CD4-positive, alpha-beta T cell treated with Interferon gamma for 1 hour (primary cell): ENCODE measurements around the gene HSCB.
A peak's percentile ranks its signal among the peaks of the same experiment; 100 is the strongest.
"Not testable (repeated sequence)": the region's sequence is repeated elsewhere in the genome, so short reads cannot be mapped to it uniquely, and the experiment has no call there.

Source experiments
- DNase-seq: peaks from one replicate; pipeline ENCODE4 v3.0.0-alpha.2; 2020

The HSCB gene

DNA sequence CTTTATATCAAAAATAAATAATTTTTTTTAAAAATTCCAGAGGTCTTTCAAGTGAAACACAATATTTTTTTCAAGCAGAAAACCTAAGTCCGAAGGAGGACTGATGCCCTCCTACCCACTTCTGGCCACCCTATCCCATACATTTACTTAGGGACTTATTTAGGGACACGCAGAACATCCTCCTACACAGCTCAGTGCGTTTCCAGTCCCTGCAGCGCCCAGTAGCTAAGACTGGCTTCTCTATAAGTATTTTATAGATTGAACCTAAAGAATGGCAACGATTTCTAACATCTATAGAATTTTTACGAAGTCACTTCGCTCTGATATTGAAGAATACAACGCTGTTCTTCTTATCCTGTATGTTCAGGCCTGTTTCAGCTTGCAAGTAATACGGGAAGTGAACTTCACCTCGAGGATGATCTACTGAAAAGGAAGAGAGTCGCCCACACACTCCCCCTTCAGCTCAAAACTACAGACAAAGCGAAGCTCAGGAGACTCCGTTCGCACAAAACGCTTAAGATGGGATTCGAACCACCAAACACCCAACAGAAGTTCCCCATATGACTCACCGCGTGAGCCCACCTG is 547 bp upstream of the HSCB start:
- no peak for DNase-seq

DNA sequence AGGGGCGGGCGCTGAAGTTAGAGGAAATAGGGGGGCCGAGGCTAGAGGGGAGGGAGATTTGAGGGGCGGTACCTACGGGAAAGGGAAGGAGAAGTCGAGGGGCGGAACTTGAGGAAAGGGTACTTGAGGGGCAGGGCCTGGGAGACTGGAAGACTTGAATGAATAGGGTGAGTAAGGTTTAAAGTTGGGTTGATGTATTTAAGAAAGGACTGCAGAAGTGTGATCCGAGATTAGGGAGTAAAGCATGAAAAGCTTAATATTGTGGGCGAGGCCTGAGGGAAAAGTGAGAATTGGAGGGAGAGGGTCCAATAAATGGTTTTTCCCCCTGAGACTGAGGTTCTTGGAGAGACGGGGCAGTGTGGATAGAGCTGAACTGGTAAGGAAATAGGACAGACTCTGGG is 723 bp downstream of the HSCB start:
- DNase-seq = no peak

DNA sequence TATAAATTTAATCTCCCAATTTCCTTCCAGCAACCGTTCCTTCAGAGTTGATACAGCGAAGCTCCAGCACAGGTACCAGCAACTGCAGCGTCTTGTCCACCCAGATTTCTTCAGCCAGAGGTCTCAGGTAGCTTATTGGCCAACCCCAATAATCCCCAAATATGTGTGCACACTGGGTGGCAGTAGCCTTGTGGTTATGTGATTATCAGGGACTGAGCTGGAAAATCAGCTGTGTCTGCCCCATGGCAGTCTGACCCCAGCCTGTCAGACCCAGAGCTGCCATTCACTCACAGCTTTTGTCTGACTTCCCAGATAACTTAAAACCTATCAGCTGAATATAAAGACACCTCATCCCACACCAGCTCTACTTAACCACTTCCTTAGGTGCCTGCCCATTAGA is 2.0 kb downstream of the HSCB start:
- no peak for DNase-seq

DNA sequence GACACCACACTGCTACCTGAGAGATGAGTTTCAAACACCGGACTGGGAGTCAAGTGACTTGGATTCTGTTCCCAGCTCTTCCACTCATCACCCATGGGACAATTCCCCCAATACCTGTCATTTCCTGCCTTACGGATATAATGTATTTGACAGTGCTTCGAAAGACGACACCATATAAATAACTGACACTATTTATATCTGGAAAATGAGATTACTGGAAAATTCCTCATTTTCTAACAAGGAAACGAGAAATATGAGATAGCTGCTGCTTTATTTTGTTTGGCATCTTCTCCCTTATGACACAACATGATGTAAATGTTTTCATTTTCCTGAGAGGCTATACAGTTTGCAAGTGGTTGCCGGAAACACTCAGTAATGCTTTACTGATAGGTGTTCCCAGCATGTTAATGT is 8.6 kb downstream of the HSCB start:
- no peak for DNase-seq

DNA sequence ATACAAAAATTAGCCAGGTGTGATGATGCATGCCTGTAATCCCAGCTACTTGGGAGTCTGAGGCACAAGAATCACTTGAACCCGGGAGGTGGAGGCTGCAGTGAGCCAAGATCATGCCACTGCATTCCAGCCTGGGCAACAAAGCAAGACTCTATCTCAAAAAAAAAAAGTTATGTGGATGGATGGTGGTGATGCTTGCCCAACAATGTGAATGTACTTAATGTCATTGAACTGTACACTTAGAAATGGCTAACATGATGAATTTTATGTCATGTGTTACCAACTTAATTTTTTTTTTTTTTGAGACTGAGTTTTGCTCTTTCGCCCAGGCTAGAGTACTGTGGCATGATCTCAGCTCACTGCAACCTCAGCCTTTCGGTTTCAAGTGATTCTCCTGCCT is 12.7 kb downstream of the HSCB start:
- not testable (repeated sequence) for DNase-seq

DNA sequence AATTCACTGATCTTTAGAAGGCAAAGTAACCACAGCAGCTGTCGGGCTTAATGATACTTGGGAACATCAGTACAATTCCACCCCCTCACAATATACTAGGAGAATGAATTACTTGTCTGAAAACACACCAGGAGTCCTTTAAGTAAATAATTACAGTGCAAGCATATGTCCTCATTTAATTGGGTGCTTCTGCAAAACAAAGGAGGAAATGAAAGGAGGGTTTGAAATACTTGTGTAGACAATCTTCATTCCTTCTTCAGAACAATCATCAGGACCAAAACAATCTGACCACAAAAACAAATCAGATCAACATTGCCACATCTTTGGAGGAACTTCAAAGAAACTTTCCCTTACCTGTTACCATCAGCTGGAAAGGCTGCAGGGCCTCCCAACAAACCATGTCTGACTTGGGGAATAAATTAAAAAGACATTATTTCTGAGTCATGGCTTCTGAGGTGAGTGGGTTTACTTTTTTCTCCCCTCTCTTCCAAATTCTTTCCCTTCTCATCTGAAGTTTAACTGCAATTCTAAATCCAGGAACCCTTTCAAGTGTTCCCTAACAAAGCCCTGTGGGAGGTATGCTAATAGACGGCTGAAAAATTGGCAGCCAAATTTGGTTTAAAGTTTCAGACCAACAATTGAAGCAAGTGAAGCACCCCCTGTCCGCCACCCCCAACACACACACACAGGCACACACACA is 18.2 kb downstream of the HSCB start:
- no peak for DNase-seq

- no peak for DNase-seq
Observed at GRCh38 chr22:28761449-28761755, 19.6 kb downstream of the HSCB start.

DNA sequence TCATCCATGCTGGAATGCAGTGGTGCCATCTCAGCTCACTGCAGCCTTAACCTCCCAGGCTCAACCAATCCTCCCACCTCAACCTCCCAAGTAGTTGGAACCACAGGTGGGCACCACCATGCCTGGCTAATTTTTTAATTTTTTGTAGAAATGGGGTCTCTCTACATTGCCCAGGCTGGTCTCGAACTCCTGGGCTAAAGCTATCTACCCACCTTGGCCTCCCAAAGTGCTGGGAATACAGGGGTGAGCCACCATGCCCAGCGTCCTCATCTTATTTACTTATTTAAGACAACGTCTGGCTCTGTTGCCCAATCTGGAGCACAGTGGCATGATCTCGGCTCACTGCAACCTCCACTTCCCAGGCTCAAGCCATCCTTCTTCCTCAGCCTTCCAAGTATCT is 20.2 kb downstream of the HSCB start:
- DNase-seq = not testable (repeated sequence)

GRCh38 chr22:28766628-28767027 is 24.8 kb downstream of the HSCB start:
- no peak for DNase-seq

DNA sequence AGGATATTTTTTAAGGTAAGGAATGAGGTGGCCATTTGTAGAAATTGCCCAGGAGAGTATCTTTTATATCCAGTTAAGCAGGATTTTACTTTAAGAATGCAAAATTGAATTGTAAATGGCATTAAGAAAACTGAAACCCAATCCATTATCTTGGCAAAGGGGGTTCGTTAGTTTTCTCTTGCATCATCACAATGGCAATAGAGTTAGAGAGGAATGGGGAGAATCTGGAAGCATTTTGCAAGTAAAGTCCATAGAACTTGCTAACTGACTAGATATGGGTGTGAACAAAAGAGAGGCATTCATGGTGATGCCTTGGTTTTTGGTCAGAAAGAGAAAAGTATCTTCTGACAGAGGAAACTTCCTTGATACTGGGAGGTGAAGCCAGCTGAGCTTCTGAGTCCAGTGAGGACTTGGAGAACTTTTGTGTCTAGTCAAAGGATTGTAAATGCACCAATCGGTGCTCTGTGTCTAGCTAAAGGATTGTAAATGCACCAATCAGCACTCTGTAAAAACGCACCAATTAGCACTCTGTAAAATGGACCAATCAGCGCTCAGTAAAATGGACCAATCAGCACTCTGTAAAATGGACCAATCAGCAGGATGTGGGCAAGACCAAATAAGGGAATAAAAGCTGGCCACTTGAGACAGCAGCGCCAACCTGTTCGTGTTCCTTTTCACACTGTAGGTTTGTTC is 27.0 kb downstream of the HSCB start:
- no peak for DNase-seq

DNA sequence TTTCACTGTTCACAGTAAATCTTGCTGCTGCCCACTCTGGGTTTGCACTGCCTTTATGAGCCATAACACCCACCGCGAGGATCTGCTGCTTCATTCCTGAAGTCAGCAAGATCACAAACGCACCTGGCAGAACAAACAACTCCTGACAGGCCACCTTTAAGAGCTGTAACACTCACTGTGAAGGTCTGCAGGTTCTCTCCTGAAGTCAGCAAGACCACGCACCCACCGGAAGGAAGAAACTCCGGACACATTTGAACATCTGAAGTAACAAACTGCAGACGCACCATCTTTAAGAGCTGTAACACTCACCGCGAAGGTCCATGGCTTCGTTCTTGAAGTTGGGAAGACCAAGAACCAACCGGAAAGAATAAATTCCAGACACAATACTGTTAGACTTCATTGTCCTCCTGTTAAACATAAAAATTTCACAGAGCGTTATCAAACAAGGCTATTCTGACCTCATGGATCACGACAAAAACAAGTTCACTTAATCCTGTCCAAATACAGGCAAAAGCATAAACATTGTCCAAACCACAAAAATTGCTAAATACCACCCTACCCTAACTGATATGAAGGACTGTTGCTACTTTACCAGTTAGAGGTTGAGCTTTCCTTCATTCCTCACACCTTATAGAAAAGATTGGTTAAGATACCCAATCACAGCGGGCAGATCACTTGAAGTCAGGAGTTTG is 27.7 kb downstream of the HSCB start:
- DNase-seq = no peak

GRCh38 chr22:28771195-28771791 is 29.5 kb downstream of the HSCB start:
- DNase-seq = no peak

DNA sequence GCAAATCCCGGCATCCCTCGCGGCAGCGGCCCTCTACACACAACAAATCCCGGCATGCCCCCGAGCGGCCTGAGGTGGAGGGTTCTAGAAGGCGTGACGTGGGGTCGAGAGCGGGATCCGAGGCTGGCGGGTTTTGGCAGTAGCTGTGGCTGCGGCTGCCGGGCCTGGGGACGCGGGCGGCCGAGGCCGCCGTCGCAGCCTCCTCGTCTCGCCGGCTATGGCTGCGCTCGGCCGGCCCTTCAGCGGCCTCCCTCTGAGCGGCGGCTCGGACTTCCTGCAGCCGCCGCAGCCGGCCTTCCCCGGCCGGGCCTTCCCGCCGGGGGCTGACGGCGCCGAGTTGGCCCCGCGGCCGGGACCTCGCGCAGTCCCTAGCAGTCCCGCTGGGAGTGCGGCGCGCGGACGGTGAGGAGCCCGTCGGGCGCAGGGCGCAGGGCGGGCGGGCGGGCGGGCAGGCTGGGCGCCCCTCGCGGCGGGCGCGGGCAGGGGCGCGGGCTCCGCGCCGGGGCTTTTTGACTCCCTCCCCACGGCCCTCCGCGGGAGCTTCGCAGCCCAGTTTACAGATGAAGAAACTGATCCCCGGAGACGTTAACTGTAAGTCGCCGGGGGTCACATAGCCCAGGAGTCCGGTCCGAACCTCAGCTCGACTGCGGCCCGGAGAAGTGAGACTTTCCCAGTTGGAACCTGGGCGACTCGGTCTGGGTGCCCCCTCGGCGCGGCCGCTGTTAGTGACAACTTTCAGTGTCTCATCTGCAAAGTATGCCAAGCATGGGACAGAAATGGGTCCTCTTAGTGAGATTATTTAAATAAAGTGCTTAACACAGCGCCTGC is 31.0 kb downstream of the HSCB start, which contains the start of gene CCDC117:
TSS of gene CCDC117 (plus strand) at position 63 of the 828 bp plus-strand sequence. CDS start at position 218, 155 bp downstream.
- DNase-seq = peak; percentile 95

- no peak for DNase-seq
Observed at GRCh38 chr22:28773461-28773867, 31.6 kb downstream of the HSCB start.

- DNase-seq = no peak
Observed at GRCh38 chr22:28774378-28774777, 32.5 kb downstream of the HSCB start.

GRCh38 chr22:28779833-28780232 is 38.0 kb downstream of the HSCB start:
- no peak for DNase-seq

DNA sequence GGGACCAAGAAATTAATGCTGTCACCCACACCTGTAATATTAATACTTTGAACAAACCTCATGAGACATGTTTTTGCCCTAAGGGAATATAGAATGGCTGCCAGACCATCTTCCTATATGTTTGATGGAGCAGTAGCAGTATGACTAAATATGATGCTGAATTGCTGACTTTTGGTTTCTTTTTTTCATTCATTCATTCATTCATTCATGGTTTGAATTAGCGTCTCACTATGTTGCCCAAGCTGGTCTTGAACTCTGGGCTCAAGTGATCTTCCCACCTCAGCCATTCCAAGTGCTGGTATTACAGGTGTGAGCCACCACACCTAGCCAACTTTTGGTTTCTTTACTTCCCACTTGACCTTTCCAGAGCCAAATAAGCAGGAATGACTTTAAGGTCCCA is 38.5 kb downstream of the HSCB start:
- no peak for DNase-seq

DNA sequence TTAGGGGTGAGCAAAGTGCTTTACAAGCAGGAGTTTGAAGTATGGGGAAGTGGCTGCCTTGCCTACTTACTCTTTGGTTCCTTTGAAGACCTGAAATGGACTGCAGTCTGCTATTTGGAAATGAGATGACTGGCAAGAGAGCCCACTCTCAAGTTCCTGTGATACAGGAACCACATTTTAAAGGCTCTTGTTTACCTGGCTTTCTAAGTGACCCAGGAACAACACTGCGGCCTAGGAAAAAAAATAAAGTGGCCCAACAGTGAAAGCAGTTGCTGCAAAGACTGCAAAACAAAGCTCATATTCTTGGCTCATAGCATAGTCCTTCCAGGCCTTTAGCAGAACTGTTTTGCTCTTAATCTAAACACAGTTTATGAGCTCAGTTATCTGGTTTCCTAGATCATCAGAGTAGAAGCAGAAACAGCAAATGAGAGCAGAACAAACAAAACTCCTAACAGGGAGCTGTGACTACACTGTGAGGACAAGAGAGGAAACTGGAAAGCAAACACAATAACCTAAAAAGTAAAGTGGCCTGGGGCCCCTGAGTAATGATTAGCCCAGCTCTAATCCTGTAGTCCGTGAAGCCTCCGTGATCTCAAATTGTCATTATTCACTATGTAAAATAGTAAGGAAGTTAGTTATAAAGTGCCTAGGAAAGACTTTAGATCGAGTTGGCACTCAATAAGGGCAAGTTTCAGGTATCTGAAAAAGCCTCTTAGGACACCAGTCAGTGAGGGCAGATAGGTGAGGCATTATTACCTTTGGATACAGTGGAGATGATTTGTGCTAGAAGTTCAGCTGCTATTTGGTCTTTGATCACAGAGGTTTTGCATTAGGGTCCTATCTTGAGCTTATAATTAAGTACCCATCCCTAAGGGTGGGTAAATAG is 42.2 kb downstream of the HSCB start:
- no peak for DNase-seq

DNA sequence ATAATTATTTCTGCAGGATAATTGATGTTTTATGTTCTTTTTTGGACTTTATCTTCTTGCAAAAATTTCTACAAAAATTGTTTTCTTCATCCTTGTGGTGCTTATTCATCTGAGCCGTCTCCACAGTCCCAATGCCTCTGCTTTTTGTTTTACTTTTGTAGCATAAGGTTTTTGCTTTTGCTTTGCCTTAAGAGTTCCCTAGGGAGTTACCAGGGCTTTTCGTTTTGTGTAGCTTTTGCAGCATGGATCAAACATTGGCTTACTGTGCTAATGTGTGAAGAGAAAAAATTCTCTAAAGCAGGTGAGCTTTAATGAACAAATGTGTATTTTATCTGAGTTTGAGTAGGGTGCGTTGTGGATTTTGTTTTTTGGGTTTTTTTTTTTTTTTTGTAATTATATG is 46.8 kb downstream of the HSCB start:
- no peak for DNase-seq

GRCh38 chr22:28791124-28791523 is 49.3 kb downstream of the HSCB start:
- DNase-seq = no peak

DNA sequence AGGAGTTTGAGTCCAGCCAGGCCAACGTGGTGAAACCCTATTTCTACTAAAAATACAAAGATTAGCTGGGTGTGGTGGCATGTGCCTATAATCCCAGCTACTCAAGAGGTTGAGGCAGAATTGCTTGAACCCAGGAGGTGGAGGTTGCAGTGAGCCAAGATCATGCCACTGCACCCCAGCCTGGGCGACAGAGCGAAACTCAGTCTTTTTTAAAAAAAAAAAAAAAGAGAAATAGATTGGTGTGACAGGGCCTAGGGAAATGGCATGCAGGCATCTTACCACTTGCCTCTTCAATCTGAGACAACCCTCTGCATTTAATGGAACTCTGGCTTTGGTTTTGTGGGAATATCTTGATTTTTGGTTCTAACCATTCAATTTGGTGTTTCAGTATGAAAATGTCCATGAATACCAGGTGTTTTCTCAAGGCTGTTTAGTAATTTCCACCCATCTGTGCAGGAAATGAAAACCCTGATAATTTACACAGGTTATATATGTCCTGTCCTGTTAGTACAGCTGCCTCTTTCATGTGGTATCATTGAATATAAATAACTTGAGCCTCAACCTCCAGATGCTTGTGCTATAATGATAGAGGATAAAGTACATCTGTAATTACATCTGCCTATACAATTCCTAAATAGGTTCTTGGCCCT is 50.1 kb downstream of the HSCB start:
- DNase-seq = no peak
